Superior temporal gyrus (tissue), 1 donor: ENCODE results near the gene PIP4K2C.
"Not testable (repeated sequence)": the region's sequence is repeated elsewhere in the genome, so short reads cannot be mapped to it uniquely, and the experiment has no call there.

ENCODE experiments used
- DNase-seq: peaks from one replicate; pipeline ENCODE4 v3.0.0-alpha.2; 2016; ENCODE audit errors: extremely low spot score

The PIP4K2C gene

GRCh38 chr12:57609781-57610553 is 19.0 kb downstream of the PIP4K2C start:
- DNase-seq, result no peak

DNA sequence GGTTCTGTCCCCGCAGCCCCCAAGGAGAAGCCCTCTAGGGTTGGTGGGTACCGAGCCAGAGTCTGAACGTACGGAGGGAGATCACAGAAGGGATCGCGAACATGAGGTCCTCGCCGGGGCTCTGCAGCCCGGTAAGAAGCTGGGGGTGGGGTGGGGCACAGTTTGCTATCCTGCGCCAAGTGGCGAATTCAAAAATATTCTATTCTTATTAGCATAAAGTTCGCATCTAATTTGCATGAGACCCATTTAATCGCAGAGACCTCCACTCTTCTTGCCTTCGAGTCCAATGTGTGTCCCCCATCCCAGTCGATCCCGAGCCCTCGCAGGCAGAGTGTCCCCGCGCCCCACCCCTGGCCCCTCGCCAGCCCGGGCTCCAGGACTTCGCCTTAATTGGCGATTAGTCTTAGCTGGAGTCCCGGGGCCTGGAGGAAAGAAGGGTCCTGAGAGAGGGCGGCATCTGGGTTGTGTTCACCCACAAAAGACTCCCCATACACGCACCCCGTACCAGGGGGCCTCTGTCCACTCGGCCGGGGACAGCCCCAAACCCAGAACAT is 19.6 kb downstream of the PIP4K2C start:
- DNase-seq, result no peak

- no peak for DNase-seq
Observed at GRCh38 chr12:57611108-57611826, 20.3 kb downstream of the PIP4K2C start, which contains the start of gene ARHGEF25. Gene ARHGEF25 (plus strand): TSS chr12:57611435. CDS start chr12:57611895, 460 bp downstream.

DNA sequence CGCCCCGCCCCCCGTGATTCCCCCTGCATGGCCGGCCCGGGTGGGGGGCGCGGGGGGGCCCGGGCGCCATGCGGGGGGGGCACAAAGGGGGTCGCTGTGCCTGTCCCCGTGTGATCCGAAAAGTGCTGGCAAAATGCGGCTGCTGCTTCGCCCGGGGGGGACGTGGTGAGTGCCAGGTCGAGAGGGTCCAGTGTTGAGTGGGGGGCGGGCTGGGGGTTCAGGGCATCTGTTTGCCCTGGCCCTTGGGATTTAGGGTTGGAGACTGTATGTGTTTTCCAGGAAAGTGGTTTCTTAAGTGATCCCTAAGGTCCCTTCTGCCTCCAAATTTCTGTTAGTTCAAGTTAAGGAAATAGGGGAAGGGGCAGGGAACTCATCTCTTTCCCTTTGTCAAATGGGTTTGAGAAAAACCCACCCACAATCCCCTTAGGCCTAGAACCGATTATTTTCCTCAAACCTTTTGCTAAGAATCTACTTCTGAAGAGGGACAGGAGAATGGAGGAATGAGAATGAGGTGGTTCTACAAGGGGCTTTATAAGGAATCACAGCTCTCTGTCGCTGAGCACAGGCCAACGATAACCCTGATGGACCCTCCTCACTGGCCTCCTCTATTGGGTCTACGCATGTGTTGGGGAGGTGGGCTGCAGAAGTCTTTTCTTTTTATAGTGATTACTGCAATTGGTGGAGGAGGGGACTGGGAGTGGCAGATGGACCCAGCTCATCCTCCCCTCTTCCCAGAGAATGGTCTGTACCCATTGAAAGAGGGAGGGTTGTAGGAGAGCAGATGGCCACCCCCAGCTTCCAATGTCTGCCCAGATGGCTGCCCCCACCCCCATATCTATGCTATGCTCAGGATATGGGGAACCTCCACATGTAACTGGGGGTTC is 21.1 kb downstream of the PIP4K2C start:
- DNase-seq, result no peak

- no peak for DNase-seq
Observed at GRCh38 chr12:57612711-57613426, 21.9 kb downstream of the PIP4K2C start.

DNA sequence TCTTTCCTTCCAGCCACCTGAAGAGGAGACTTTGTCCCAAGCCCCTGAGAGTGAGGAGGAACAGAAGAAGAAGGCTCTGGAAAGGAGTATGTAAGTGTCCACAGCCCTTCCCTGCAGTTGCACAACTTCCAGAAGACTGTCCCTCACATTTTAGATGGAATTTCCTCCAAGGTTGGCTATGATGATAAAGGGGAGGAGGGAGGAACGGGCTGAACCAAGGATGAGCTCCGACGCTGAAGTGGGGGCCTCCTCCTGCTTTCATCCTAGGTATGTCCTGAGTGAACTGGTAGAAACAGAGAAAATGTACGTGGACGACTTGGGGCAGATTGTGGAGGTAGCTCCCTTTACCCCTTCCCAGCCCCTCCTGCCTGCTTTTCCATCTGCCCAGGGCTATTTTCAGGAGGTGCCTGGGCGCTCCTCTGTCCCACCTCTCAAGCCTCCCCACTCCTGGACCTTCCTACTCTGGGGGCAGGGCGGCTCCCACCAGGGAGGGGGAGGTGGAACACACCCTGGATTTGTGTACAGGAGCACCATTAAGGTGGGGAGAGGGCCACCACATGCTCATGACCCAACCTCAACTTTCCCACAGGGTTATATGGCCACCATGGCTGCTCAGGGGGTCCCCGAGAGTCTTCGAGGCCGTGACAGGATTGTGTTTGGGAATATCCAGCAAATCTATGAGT is 22.6 kb downstream of the PIP4K2C start:
- DNase-seq, result no peak

DNA sequence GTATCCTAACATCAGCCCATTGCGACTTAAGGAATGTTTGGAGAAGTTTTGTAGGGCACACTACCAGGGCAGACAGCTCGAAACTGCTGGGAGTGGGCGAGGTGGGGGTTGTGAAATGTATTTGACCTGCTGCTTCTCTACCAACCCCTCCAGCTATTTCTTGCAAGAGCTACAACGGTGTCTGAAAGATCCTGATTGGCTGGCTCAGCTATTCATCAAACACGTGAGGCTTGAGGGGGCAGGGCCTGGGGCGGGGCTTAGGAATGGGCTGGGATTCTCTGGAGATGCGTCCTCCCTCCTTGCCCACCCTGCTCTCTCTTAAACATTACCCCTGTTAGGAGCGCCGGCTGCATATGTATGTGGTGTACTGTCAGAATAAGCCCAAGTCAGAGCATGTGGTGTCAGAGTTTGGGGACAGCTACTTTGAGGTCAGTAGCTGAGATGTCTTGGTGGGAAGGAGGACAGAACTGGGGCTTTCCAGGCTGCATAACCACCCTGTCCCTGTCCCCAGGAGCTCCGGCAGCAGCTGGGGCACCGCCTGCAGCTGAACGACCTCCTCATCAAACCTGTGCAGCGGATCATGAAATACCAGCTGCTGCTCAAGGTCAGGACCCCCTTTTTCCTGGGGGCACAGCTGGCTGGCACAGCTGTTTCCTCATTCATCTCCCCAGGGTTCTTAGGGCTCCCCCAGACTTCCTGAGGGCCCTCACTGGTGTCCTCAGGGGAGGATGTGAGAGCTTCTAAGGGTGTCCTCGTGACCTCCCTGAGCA is 23.4 kb downstream of the PIP4K2C start:
- no peak for DNase-seq

DNA sequence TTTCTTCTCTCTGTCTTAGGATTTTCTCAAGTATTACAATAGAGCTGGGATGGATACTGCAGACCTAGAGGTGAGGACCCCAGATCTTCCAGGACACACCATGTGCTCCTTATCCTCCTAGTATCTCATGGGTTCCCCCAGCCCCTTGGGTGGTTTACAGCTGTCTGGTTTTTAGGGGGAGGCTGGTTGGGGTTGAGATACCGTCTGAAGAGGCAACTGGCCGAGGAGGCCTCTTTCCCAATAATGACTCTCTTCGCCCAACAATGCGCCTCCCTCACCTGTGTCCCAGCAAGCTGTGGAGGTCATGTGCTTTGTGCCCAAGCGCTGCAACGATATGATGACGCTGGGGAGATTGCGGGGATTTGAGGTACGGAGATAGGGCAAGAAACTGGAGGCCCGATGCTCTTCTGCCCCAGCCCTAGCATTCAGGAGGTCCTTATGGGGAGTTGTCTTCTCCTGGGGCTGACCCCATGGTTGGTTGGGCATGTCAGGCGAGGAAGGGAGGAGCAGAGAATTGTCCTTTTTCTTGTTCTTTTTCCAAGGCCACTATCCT is 24.0 kb downstream of the PIP4K2C start:
- DNase-seq, result no peak

- no peak for DNase-seq
Observed at GRCh38 chr12:57615637-57616036, 24.6 kb downstream of the PIP4K2C start.

- DNase-seq, result no peak
Observed at GRCh38 chr12:57616383-57617101, 25.6 kb downstream of the PIP4K2C start.

DNA sequence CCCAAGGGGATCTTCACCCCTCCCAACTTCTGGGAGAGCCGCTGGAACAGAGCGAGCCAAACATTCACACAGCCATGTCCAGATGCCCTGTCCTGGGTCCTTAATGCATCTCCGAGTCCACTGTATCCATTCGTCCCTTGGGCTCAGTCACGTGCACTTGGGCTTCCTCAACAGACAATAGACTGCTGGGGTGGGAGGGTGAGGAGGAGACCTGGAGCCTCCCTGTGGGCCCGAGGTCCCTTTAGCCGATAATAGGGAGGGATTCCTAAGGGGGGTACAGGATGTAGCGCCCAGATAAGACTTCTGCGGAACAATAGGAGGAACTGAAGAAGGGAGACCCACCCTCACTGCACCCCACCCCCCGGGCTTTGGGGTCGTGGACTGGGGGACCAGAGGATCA is 26.9 kb downstream of the PIP4K2C start:
- no peak for DNase-seq

GRCh38 chr12:57618431-57618830 is 27.4 kb downstream of the PIP4K2C start:
- not testable (repeated sequence) for DNase-seq

- no peak for DNase-seq
Observed at GRCh38 chr12:57618966-57619433, 28.0 kb downstream of the PIP4K2C start.

GRCh38 chr12:57619434-57620244 is 28.6 kb downstream of the PIP4K2C start:
- no peak for DNase-seq

GRCh38 chr12:57620245-57620935 is 29.4 kb downstream of the PIP4K2C start:
- no peak for DNase-seq

DNA sequence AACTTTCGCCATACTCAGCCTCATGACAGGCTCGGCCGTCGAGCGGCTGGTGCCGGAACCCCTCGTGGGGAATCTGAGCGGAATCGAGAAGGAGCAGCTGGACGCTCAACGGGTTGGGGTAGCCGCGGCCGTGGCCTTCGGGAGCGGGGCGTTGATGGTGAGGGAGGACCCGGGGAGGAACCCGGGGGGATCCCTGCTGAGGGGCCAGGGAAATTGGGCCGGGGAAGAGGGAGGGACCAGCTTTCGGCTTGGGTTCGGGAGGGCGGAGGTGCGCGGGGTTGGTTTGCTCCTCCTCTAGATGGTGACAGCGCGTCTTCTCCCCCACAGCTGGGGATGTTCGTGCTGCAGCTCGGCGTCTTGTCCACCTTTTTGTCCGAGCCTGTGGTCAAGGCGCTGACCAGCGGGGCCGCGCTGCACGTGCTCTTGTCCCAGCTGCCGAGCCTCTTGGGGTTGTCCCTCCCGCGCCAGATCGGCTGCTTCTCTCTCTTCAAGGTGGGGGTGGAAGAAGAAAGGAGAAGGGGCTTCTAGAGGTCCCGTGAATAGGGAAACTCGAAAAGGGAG is 30.0 kb downstream of the PIP4K2C start:
- DNase-seq, result no peak
